ENCODE results near the gene KANK2.

Gene KANK2

DNA sequence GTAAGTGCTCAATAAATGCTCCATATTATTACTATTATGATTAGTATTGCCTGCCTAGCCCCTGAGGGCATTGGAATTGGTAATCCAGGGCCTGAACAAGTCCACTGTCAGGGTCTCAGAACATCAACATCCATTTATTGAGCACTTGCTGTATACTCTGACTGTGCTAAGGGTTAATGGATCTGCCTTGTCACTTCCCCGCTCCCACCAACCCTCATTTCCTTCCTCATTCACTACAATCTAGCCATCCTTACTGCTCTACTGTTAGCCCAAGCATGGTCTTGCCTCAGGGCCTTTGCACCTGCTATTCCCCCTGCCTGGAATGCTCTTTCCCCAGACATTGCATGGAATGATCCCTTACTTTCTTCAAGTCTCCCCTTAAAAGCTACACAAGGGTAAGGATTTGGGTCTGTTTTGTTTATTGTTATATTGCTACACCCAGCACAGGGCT lies 29.4 kb upstream of the KANK2 start:
- no peak for DNase-seq

DNA sequence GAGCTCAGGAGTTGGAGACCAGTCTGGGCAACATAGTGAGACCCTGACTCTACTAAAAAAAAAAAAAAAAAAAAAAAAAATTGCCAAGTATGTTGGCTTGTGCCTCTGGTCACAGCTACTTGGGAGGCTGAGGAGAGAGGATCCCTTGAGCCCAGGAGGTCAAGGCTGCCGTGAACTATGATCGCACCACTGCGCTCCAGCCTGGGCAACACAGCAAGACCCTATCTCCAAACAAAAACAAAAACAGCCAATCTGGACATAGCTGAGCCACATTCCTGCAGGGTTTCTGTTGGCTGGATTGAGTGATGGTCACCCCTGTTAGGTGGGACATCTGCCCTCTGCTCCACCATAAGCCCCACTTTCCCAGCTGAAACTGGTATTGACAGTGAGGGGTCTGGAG lies 28.5 kb upstream of the KANK2 start:
- no peak for DNase-seq

DNA sequence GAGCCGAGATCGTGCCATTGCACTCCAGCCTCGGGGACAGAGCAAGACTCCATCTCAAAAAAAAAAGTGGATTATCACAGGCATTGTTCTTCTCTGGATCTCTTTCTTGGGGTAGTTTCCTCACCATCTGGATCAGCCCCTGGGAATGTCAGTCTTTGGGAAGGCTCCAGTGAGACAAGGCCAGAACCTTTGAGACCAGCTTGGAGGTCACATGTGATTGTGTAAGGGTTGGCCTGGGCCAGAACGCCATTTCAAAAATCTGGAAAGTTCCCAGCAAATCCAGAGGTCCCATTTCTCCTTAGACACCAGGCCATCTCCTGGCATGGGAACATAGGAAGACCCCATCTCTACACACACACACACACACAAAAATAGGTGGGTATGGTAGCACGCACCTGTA lies 27.8 kb upstream of the KANK2 start:
- DNase-seq: no peak

DNA sequence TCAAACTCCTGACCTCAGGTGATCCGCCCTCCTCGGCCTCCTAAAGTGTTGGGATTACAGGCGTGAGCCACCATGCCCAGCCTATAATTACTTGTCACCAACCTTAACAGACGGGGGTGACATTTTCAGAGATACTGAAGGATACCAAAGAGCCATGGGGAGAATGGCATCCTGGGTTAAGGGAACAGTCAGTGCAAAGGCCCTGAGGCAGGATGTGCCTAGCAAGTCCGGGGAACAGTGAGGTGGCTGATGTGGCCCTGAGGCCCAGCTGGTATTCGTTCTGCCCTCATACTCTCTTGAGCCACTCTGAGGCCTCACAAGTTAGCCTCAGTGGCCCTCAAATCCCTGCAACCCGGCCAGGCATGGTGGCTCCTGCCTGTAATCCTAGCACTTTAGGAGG lies 27.1 kb upstream of the KANK2 start:
- no peak for DNase-seq

DNA sequence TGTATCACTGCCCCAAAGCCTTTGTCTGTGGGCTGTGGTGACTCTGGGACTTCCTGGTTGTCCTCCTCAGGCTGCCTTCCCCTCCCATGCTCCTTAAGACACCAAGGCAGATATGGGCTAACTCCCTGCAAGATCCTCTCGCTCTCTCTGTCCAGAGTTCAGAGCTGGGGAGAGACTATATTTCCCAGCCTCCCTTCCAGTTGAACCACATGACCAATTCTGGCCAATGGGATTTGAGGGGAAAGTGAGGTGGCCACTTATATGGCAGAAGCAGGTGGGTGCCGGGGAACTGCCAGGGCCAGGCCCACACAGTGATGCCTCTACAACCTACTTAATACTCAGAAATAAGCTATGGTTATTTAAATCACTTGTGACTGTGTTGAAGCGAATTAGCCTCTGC lies 25.9 kb upstream of the KANK2 start:
- no peak for DNase-seq

DNA sequence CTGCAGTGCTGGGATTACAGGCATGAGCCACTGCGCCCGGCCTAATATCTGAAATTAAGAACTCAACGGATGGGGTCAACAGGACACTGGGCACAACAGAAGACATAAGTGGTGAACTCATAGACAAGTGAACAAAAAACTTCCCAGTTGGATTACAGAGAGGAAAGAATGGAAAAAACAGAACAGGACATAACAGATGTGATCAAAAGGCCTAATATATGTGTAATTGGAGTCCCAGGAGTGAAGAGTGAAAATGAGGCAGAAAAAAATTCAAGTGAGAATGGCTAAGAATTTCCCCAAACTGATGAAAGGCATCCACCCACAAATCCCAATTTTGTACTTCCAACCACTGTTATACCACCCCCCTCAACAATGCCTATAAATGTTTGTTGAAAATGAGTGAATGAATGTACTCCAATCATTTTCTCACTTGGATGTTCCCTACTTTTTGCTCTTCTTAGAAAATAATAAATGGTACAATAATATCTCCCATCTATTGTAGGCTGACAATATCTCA lies 23.8 kb upstream of the KANK2 start:
- no peak for DNase-seq

DNA sequence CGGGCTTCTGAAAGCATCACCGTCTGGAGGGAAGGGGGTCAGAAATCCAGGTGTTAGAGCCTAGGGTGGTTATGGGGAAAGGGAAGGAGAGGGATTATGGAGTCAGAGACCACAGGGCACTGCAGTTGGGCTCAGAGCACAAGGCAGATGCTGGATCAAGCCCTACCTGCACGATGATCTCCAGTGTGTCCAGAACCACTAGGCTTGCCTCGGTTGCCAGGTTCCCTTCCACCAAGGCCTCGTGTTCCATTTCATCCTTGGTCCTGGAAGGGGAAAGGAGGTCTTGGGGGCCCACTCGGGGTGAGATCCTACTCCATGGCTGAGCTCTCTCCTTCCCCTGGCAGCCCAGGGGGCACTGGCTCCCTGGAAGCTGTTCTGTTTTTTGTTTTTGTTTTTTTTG lies 17.0 kb upstream of the KANK2 start:
- DNase-seq: no peak

DNA sequence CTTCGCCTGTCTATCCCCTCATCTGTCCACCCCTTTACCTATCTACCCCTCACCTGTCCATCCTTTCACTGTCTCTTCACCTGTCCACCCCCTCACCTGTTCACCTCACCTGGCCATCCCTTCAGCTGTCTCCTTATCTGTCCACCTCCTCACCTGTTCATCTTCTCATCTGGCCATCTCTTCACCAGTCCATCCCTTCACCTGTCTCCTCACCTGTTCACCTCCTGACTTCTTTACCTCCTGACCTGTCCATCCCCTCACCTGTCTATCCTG lies 13.2 kb upstream of the KANK2 start:
- DNase-seq: no peak

DNA sequence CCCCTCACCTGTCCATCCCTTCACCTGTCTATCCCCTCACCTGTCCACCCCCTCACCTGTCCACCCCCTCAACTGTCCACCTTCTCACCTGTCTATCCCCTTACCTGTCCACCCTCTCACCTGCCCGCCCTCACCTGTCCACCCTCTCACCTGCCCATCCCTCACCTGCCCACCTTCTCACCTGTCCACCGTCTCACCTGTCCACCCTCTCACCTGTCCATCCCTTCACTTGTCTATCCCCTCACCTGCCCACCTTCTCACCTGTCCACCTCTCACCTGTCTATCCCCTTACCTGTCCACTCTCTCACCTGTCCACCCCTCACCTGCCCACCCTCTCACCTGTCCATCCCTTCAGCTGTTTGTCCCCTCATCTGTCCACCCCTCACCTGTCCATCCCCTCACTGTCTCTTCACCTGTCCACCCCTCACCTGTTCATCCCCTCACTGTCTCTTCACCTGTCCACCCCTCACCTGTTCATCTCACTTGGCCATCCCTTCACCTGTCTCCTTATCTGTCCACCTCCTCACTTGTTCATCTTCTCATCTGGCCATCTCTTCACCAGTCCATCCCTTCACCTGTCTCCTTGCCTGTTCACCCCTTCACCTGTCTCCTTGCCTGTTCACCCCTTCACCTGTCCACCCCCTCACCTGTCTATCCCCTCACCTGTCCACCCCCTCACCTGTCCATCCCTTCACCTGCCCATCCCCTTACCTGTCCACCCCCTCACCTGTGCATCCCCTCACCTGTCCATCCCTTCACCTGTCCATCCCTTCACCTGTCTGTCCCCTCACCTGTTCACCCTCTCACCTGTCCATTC lies 12.7 kb upstream of the KANK2 start:
- no peak for DNase-seq

DNA sequence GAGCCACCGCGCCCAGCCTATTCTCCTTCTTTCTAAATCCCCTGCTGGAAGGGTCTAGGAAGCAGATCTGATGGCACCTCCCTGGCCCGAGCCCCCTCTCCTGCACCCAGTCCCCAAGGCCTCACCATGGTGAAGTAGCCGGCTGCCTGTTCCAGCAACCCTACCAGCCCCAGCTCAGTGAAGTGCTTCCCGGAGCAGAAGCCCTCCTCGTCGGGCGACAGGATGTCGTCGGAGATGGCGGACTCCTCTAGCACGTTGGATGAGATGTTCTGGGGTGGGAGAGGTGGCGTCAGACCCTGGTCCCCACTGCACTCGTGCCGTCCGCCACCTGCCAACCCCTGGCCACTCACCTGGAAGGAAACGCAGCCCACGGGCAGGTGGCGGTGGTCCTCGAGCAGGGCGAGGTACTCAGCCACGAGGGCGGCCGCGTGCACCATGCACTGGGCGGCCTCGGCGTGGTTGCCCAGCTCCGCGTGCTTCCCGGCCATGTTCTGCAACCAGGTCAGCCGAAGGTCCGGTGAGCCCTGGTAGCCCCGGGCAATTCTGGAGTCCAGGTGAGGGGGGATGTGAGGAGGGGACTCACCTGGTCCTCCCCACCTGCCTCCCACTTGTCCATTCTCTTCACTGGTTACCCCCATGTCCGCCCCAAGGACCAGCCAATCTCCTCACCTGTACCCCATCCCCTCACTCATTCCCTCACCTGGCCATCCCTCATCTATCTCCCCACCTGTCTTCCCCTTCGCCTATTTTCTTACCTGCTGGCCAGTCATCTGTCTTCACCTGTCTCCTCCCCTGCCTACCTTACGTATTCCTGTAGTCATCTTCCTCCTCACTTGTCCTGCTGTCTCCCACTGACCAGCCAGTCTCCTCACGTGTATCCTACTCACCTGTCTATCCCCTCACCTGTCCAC lies 11.5 kb upstream of the KANK2 start:
- no peak for DNase-seq

DNA sequence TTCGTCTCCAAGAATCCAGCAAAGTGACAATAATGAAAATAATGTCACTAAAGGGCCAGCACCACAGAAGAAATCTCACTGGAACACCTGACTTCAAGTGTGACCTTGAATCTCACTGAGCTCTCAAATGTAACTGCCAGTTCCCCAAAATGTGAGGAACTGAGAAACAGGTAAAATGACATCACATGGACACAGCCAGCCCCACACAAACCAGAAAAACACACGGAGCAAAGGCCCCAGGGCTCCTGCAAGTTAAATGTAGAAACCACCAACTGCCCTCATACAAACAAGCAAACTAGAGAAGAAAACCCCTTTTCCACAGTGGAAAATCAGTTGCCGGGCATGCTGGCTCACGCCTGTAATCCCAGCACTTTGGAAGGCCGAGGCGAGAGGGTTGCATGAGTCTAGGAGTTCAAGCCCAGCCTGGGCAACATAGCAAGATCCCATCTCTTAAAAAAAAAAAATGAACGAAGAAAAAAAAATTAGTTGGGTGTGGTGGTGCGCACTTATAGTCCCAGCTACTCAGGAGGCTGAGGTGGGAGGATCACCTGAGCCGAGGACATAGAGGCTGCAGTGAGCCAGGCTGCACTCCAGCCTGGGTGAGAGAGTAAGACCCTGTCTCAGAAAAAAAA lies 8.7 kb upstream of the KANK2 start:
- DNase-seq: no peak

DNA sequence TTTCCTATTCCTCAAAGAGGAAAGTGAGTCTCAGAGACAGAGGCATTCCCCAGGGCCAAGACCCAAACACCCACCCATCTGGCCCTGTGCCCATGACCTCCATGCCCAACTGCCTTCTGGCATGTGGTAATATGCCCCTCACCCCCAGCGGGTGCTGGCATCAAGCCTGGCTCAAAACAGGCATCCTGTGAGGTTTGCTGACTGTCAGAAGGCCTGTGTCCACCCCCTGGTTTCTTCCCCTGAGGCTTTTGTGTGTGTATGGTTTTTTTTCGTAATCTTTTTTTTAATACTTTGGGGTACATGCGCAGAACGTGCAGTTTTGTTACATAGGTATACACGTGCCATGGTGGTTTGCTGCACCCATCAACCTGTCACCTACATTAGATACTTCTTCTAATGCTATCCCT lies 7.6 kb upstream of the KANK2 start:
- peak in 4 of 56 donors; percentile 4 to 38 (median 8) for DNase-seq

DNA sequence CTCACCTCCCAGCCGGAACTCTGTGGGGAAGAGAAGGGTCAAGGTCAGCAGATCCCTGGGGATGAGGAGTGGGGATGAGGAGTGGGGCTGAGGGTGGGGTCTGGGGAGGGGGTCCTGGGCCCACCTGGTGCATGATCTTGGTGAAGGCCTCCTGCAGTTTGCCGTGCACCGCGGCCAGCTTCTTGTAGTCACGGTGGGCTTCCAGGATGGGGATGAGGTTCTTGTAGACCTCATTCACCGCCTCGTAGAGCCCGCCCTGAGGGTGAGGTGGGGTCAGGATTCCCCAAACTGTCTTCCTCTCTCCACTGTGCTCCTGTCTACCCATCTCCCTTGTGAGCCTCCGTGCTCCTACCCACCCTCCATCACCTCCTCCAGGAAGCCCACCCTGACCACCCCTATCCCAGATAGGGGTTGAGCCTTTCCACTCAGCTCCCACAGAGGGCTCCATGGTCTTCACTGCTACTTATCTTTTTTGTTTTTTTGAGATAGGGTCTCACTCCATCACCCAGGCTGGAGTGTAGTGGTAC lies 6.8 kb upstream of the KANK2 start:
- no peak for DNase-seq

DNA sequence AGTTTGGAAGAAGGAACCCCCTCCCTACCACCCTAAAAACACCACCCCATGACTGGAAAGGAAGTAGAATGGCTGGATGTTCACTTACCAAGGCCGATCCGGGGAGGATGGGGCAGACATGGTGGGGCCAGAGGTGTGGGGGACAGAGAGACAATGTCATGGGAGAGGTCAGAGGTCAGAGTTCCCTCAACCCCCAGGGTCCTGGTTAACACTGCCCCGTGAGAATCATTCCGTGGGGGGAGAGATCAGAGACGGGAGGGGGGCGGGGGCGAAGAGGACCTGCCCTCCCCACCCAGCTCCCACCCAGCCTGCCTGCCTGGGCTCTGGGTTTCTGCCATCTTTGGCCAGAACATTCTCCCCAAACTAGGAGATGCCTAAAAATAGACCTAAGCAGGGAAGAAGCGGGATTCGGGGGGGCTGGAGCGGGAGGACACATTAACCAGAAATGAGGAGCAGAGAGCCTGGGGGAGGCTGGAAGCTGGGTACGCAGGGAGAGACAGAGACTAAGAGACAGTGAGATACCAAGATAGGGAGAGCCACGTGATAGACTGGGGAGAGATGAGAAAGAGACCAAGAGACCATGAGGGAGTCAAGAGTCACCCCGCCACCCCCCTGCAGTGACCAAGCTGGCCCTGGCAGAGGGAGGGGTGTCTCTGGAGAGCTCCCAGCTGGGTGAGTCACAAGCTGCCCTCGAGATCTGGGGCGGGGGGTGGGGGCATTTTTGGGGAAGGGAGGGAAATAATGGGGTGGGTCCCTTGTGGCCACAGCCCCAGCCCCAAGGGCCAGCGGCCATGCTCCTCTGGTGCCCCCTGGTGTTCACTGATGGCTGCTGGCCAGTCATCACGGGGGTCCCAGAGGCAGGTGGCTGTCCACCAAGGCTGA lies 6.1 kb upstream of the KANK2 start:
- peak in 45 of 56 donors; percentile 5 to 87 (median 42) for DNase-seq

DNA sequence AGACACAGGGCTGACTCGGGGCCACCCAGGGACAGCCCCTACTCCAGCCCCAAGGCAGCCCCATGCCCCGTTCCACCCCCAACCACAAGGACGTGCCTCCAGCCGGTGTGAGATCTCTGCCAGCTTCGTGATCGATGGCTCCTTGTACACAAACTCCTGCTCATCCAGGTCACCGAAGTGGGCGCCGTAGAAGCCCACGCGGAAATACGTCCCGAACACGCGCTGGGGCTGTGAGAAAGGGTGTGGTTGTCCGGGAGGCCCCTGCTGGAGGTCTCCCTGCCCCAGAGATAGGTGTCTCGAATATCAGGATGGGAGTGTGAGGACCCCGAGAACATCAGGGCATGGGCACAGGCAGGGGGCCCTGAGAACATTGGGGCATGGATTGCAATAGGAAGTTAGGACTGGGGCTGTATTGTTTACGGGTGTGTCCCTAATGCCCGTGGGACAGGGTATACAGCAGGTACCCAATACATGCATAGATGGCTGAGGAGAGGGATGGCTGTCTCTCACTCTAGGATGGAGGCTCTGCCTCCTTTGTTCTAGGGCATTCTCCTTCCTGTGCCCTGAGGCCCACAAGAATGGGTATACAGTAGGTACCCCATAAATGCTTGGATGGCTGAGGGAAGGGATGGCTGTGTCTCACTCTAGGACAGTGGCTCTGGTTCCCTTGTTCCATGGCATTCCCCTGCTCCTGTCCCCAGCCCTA lies 5.3 kb upstream of the KANK2 start:
- DNase-seq: no peak

DNA sequence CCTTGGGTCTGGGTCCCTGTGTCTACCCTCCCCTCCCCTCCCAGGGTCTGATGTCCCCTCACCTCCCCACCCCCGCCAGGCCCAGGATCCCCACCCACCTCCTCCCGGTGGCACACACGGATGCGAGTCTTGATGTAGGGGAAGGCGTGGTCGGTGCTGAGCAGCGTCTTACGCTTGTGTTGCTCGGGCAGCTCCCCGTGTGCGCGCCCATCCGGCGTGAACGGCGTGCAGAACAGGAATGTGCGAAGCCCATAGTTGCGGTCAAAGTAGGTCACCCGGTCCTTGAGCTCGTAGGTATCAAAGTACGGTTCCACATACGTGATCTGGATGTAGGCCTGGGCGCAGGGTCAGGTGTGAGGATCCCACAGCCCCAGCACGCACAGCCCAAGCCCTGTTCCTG lies 4.4 kb upstream of the KANK2 start:
- DNase-seq: no peak

DNA sequence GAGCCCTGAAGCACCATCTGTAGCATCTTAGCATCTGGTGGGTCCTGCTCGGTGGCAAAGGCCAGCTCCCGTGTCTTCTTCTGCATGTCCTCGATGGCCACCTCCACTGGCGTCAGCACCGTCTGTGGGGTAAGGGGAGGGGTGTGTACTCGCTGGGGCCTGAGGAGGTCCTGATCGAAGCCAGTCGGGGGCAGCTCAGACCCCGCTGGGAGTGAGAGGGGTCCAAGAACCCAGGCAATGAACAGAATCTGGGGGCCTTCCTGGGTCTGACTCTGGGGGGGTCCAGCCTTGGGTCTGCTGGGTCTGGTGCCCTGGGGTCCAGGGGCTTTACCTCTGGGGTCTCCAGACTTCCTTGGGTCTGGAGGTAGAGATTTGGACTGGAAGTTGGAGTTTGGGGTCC lies 3.6 kb upstream of the KANK2 start:
- no peak for DNase-seq

DNA sequence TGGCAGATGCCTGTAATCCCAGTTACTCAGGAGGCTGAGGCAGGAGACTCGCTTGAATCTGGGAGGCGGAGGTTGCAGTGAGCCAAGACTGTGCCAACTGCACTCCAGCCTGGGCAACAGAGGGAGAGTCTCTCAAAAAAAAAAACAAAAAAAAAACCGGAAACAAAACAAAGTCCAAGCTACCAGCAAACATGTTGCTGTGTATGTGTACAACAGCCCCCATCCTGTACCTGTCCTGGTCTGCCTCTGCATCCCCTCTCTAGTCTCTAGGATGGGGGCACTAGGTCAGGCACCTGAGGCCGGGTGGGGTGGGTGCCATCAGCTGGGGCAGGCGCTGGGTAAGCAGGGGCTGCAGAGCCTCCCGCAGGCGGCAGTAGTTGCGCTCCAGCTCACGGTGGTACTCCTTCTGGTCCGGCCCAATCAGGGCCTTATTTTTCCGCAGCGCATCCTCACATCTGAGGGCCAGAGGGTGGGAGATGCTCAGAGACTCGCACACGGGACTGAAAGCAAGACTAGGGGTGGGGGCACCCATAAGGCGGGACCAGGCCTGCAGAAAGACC lies 2.8 kb upstream of the KANK2 start:
- DNase-seq: no peak

DNA sequence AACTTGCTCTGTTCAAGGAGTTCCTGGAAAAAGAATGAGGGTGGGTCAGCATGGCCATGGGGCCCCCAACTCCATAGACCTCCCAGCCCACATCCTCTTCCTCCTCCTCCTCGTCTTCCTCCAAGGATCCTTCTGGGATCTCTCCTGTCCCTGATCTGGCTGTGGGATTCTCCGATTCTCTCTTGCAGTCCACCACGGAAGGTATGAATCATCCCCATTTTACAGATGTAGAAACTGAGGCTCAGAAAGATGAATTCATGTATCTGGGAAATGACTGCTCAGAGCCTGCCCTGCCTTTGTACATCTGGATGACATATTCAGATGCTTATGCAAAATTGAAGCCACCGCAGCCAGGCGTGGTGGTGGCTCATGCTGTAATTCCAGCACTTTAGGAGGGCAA lies 2.2 kb upstream of the KANK2 start:
- no peak for DNase-seq

Data from amygdala (tissue), 56 donors.